A549 (cell line): ENCODE measurements around the gene RIPOR2. TPM values are rescaled to one million over a fixed set of nuclear protein-coding genes. Genes with fewer than 3 reads are reported as not detected.

Experiments used
- ATAC-seq, 2 experiments: fragments of 200-7000 bp in 1 of 2; fragments of >200 bp in 1 of 2; cut with Nextera tagmentation in 1 of 2; cut with Tn5 transposase in 1 of 2; 3 replicates each; pipeline versions ENCODE4 v1.8.0 to v1.9.1; 2018 to 2020; ENCODE audit warnings: mild to moderate bottlenecking in 1 of 2, moderate library complexity in 1 of 2
- CTCF ChIA-PET: fragments of 300-600 bp; sonication (Branson Sonifier 250); formaldehyde crosslinking; extraction: SDS; loops from one replicate; lab custom pipeline; 2021; ENCODE audit warnings: antibody characterized with exemption, inconsistent platforms; lab: Yijun Ruan, JAX
- POLR2A ChIA-PET: fragments of 350-600 bp; formaldehyde crosslinking; extraction: SDS; loops from one replicate; lab custom pipeline; 2021; ENCODE audit warnings: antibody characterized with exemption, inconsistent platforms; lab: Yijun Ruan, JAX
- DNase-seq, 2 experiments: peaks; one replicate each; pipeline versions ENCODE4 v3.0.0 to v3.0.0-alpha.2; 2011 to 2016; ENCODE audit warnings: low read depth in 1 of 2, low spot score in 1 of 2
- FAIRE-seq: peaks from 2 replicates; lab custom pipeline; 2011; peaks lifted over from hg19 to GRCh38; lab: Jason Lieb, UNC
- H3K27ac ChIP-seq, 2 experiments: fragments of >200 bp; sonication (Bioruptor Twin); formaldehyde crosslinking; 3 replicates each; pipeline ENCODE4 v1.5.1; 2016 to 2017
- H3K4me1 ChIP-seq: fragments of >200 bp; sonication (Bioruptor Twin); formaldehyde crosslinking; 3 replicates; pipeline ENCODE4 v1.6.1; 2016
- H3K4me2 ChIP-seq: fragments of >200 bp; sonication (Bioruptor Twin); formaldehyde crosslinking; 3 replicates; pipeline ENCODE4 v1.6.1; 2016
- H3K4me3 ChIP-seq: fragments of >200 bp; sonication (Bioruptor Twin); formaldehyde crosslinking; 3 replicates; pipeline ENCODE4 v1.5.1; 2016
- H3K9me3 ChIP-seq: fragments of >200 bp; sonication (Bioruptor Twin); formaldehyde crosslinking; 3 replicates; pipeline ENCODE4 v1.6.1; 2016
- CHD4 ChIP-seq: fragments of 200-600 bp; sonication (generic); IDR thresholded peaks from 2 replicates; pipeline ENCODE4 v1.6.1; 2016; ENCODE audit warnings: antibody characterized with exemption, mild to moderate bottlenecking, borderline replicate concordance
- FOSB ChIP-seq: fragments of 250-450 bp; sonication (Bioruptor Pico); IDR thresholded peaks from 2 replicates; pipeline ENCODE4 v1.5.0; 2020; ENCODE audit warnings: mild to moderate bottlenecking, moderate library complexity
- FOSL2 ChIP-seq, 2 experiments: fragments of 450-650 bp in 1 of 2; fragments of >200 bp in 1 of 2; sonication (Bioruptor Twin) in 1 of 2; formaldehyde crosslinking; IDR thresholded peaks; 2 replicates each; pipeline versions ENCODE4 v1.5.0 to v1.6.1; 2016 to 2020; ENCODE audit warnings: mild to moderate bottlenecking in 1 of 2, moderate library complexity in 1 of 2
- HEYL ChIP-seq: fragments of 250-450 bp; sonication (Bioruptor Pico); IDR thresholded peaks from 2 replicates; pipeline ENCODE4 v1.8.0; 2021; ENCODE audit warnings: mild to moderate bottlenecking, moderate library complexity
- HOXB13 ChIP-seq: fragments of 250-450 bp; sonication (Bioruptor Pico); IDR thresholded peaks from 2 replicates; pipeline ENCODE4 v1.5.0; 2020; ENCODE audit warnings: low read depth, mild to moderate bottlenecking, moderate library complexity
- JUNB ChIP-seq: fragments of >200 bp; sonication (Bioruptor Twin); formaldehyde crosslinking; IDR thresholded peaks from 2 replicates; pipeline ENCODE4 v1.6.1; 2016
- NR3C1 ChIP-seq: fragments of >200 bp; sonication (Bioruptor Twin); formaldehyde crosslinking; IDR thresholded peaks from 3 replicates; pipeline ENCODE4 v1.6.1; 2017
- RCOR1 ChIP-seq: fragments of 150-350 bp; IDR thresholded peaks from 2 replicates; pipeline ENCODE4 v1.6.1; 2014; ENCODE audit warnings: antibody characterized with exemption, low read length, low read depth
- RNF2 ChIP-seq: fragments of 200-600 bp; sonication (generic); IDR thresholded peaks from 2 replicates; pipeline ENCODE4 v1.6.1; 2016; ENCODE audit warnings: low read depth, mild to moderate bottlenecking, antibody characterized with exemption, moderate library complexity, borderline replicate concordance
- SMC3 ChIP-seq: fragments of >200 bp; sonication (Bioruptor Twin); formaldehyde crosslinking; IDR thresholded peaks from 3 replicates; pipeline ENCODE4 v1.6.1; 2018; ENCODE audit warnings: inconsistent platforms
- SREBF2 ChIP-seq: fragments of 450-650 bp; IDR thresholded peaks from 2 replicates; pipeline ENCODE4 v1.6.1; 2014; ENCODE audit warnings: mild to moderate bottlenecking, moderate library complexity
- TP53 ChIP-seq: fragments of 250-450 bp; sonication (Bioruptor Pico); IDR thresholded peaks from 2 replicates; pipeline ENCODE4 v1.5.0; 2021; ENCODE audit warnings: mild to moderate bottlenecking, moderate library complexity
- ZNF302 ChIP-seq: fragments of 250-450 bp; sonication (Bioruptor Pico); IDR thresholded peaks from 2 replicates; pipeline ENCODE4 v1.9.0; 2021; ENCODE audit warnings: inconsistent platforms, mild to moderate bottlenecking, moderate library complexity
- WGBS: methylation state at CpG from one replicate; pipeline ENCODE4 v1.1.6; 2017; ENCODE audit errors: missing lambda C conversion rate; 5-methylcytosine and 5-hydroxymethylcytosine counted together
- polyA plus RNA-seq, 4 experiments: library from polyadenylated mRNA; depleted of rRNA in 3 of 4; stranded (reverse); fragments of >200 nt; fragmentation: RNase III in 1 of 4; extraction: RNeasy Plus Mini Kit Qiagen cat#74134 plus additional on column Dnase treatment in 1 of 4; gene quantifications; 2 replicates in 3 of 4; 3 replicates in 1 of 4; pipeline ENCODE4 v1.2.3, GENCODE V29; 2011 to 2017
- TF ChIP-seq, protein P1 (sequence below): fragments of 250-450 bp; sonication (Bioruptor Pico); IDR thresholded peaks from 2 replicates; pipeline ENCODE4 v1.5.0; 2020; ENCODE audit warnings: low read depth, mild to moderate bottlenecking, moderate library complexity
- TF ChIP-seq, protein P2 (sequence below): fragments of 200-600 bp; sonication (generic); IDR thresholded peaks from 2 replicates; pipeline ENCODE4 v1.6.1; 2016; ENCODE audit warnings: antibody characterized with exemption, mild to moderate bottlenecking, moderate library complexity
- TF ChIP-seq, protein P3 (sequence below): fragments of >200 bp; sonication (Bioruptor Twin); formaldehyde crosslinking; IDR thresholded peaks from 3 replicates; pipeline ENCODE4 v1.5.1; 2016
- TF ChIP-seq, protein P4 (sequence below): IDR thresholded peaks from 2 replicates; pipeline ENCODE4 v1.6.1; 2012; ENCODE audit warnings: low read depth, borderline replicate concordance
- TF ChIP-seq, protein P5 (sequence below): IDR thresholded peaks from 2 replicates; pipeline ENCODE4 v1.6.1; 2012
- TF ChIP-seq, protein P6 (sequence below): IDR thresholded peaks from 2 replicates; pipeline ENCODE4 v1.6.1; 2012
- TF ChIP-seq, protein P7 (sequence below): fragments of >200 bp; sonication (Bioruptor Twin); formaldehyde crosslinking; IDR thresholded peaks from 2 replicates; pipeline ENCODE4 v1.6.1; 2016

The RIPOR2 gene
- polyA plus RNA-seq, 2 of the 4 experiments (the other 2 are of a cell fraction), result 0.01 TPM; not detected in 1

DNA sequence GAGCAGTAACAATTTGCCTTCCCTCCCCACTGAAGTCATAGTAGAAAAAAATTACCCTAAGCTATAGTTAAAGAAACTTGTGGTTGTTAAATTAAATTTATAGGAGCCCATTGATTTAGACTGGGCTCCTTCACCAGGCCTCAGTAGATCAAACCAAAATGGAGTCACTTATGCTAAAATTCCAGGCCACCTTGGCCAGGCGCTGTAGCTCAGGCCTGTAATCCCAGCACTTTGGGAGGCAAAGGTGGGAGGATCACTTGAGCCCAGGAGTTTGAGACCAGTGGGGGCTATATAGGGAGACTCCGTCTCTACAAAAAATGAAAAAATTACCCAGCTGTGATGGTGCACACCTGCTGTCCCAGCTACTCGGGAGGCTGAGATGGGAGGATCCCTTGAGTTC is 176.0 kb downstream of the RIPOR2 start:
- POLR2A ChIA-PET, result no interaction called here
- WGBS, result 90% methylated on average over 3 of the region's 3 CpGs
- TF ChIP-seq, protein P1, sequence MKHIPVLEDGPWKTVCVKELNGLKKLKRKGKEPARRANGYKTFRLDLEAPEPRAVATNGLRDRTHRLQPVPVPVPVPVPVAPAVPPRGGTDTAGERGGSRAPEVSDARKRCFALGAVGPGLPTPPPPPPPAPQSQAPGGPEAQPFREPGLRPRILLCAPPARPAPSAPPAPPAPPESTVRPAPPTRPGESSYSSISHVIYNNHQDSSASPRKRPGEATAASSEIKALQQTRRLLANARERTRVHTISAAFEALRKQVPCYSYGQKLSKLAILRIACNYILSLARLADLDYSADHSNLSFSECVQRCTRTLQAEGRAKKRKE, result no peak
- no peak for TF ChIP-seq ZNF302
- no peak for TF ChIP-seq HOXB13 (CRISPR knock-in tag)
- H3K4me1 ChIP-seq, result 0 out of 3 replicates have a peak, but pooled peaks cover 6% of the 10 kb centered on the region
- no peak for DNase-seq
- H3K27ac ChIP-seq, result no peak overlapping the region
- peaks cover under 1% of the 10 kb centered on the region; the same call in 2 of the 3 replicates for H3K9me3 ChIP-seq
- no peak overlapping the region for H3K4me3 ChIP-seq
- FAIRE-seq, result no peak
- ATAC-seq, result no peak
- no peak overlapping the region for H3K4me2 ChIP-seq
- CTCF ChIA-PET, result interaction anchor here (0.6 to 3.3 kb wide), 5 partner anchors 8 to 555 kb away, joined by 3 to 11 read pairs (median 3); no protein-coding TSS in a partner anchor

DNA sequence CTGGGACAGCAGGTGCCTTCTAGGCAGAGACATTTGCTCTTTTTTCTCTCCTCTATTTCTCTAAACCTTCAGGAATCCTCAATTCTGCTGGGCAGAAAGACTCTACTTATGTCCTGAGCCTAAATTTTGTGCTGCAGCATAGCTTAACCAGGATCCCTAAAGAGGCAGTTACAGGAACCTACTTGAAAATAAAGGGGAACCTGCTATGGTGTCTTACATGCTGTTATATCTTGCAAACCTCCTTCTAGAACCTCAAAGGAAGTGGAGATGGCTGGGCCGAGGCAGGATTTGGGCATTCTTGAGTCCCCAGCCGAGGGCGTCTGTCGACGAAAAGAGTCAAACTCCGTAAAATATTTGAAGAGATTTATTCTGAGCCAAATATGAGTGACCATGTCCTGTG is 178.1 kb downstream of the RIPOR2 start:
- H3K4me2 ChIP-seq, result no peak overlapping the region
- H3K4me1 ChIP-seq, result 0 out of 3 replicates have a peak, but pooled peaks cover 6% of the 10 kb centered on the region
- CTCF ChIA-PET, result interaction anchor here (0.7 to 1.6 kb wide), 3 partner anchors 9 to 176 kb away, joined by 3 to 8 read pairs (median 3); no protein-coding TSS in a partner anchor
- TF ChIP-seq, protein P2, sequence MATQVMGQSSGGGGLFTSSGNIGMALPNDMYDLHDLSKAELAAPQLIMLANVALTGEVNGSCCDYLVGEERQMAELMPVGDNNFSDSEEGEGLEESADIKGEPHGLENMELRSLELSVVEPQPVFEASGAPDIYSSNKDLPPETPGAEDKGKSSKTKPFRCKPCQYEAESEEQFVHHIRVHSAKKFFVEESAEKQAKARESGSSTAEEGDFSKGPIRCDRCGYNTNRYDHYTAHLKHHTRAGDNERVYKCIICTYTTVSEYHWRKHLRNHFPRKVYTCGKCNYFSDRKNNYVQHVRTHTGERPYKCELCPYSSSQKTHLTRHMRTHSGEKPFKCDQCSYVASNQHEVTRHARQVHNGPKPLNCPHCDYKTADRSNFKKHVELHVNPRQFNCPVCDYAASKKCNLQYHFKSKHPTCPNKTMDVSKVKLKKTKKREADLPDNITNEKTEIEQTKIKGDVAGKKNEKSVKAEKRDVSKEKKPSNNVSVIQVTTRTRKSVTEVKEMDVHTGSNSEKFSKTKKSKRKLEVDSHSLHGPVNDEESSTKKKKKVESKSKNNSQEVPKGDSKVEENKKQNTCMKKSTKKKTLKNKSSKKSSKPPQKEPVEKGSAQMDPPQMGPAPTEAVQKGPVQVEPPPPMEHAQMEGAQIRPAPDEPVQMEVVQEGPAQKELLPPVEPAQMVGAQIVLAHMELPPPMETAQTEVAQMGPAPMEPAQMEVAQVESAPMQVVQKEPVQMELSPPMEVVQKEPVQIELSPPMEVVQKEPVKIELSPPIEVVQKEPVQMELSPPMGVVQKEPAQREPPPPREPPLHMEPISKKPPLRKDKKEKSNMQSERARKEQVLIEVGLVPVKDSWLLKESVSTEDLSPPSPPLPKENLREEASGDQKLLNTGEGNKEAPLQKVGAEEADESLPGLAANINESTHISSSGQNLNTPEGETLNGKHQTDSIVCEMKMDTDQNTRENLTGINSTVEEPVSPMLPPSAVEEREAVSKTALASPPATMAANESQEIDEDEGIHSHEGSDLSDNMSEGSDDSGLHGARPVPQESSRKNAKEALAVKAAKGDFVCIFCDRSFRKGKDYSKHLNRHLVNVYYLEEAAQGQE, result no peak
- TF ChIP-seq, protein P3, sequence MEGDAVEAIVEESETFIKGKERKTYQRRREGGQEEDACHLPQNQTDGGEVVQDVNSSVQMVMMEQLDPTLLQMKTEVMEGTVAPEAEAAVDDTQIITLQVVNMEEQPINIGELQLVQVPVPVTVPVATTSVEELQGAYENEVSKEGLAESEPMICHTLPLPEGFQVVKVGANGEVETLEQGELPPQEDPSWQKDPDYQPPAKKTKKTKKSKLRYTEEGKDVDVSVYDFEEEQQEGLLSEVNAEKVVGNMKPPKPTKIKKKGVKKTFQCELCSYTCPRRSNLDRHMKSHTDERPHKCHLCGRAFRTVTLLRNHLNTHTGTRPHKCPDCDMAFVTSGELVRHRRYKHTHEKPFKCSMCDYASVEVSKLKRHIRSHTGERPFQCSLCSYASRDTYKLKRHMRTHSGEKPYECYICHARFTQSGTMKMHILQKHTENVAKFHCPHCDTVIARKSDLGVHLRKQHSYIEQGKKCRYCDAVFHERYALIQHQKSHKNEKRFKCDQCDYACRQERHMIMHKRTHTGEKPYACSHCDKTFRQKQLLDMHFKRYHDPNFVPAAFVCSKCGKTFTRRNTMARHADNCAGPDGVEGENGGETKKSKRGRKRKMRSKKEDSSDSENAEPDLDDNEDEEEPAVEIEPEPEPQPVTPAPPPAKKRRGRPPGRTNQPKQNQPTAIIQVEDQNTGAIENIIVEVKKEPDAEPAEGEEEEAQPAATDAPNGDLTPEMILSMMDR, result no peak
- TF ChIP-seq JUNB (no peak), HOXB13 (CRISPR knock-in tag) (no peak), RCOR1 (no peak), HEYL (CRISPR knock-in tag) (no peak), TP53 (CRISPR knock-in tag) (no peak), CHD4 (no peak), SMC3 (no peak), NR3C1 (no peak), FOSL2 (IDR thresholded peaks at IDR 0.05) (no peak), FOSL2 (CRISPR knock-in tag; IDR thresholded peaks at IDR 0.05) (no peak), RNF2 (no peak), FOSB (no peak), SREBF2 (no peak)
- TF ChIP-seq, protein P4, sequence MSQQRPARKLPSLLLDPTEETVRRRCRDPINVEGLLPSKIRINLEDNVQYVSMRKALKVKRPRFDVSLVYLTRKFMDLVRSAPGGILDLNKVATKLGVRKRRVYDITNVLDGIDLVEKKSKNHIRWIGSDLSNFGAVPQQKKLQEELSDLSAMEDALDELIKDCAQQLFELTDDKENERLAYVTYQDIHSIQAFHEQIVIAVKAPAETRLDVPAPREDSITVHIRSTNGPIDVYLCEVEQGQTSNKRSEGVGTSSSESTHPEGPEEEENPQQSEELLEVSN, result no peak
- TF ChIP-seq, protein P5, sequence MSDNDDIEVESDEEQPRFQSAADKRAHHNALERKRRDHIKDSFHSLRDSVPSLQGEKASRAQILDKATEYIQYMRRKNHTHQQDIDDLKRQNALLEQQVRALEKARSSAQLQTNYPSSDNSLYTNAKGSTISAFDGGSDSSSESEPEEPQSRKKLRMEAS, result no peak
- TF ChIP-seq, protein P6, sequence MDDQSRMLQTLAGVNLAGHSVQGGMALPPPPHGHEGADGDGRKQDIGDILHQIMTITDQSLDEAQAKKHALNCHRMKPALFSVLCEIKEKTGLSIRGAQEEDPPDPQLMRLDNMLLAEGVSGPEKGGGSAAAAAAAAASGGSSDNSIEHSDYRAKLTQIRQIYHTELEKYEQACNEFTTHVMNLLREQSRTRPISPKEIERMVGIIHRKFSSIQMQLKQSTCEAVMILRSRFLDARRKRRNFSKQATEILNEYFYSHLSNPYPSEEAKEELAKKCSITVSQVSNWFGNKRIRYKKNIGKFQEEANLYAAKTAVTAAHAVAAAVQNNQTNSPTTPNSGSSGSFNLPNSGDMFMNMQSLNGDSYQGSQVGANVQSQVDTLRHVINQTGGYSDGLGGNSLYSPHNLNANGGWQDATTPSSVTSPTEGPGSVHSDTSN, result no peak
- TF ChIP-seq, protein P7, sequence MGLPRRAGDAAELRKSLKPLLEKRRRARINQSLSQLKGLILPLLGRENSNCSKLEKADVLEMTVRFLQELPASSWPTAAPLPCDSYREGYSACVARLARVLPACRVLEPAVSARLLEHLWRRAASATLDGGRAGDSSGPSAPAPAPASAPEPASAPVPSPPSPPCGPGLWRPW, result no peak
- FAIRE-seq, result no peak
- POLR2A ChIA-PET, result interaction anchor here (1.4 kb wide), 1 partner anchor 36 kb away, joined by 4 read pairs; no protein-coding TSS in a partner anchor
- 93% methylated on average over 6 of the region's 6 CpGs for WGBS
- H3K27ac ChIP-seq, result no peak overlapping the region
- H3K9me3 ChIP-seq, result peaks cover 8% of the 10 kb centered on the region; the same call in 2 of the 3 replicates
- ATAC-seq, result no peak
- no peak overlapping the region for H3K4me3 ChIP-seq
- DNase-seq, result no peak
